Suprapubic skin (tissue), 3 donors: Measurements from ENCODE around the gene RSPO4.

Experiments used
- EP300 ChIP-seq: sonication (generic); formaldehyde crosslinking; IDR thresholded peaks from one replicate; pipeline ENCODE4 v1.6.1; 2017; ENCODE audit warnings: antibody characterized with exemption
- POLR2A ChIP-seq, 2 donors: fragments of 450-650 bp; IDR thresholded peaks; one replicate each; pipeline ENCODE4 v1.6.1; 2017; ENCODE audit warnings: antibody characterized with exemption in 2 of 2, mild to moderate bottlenecking in 2 of 2, moderate library complexity in 2 of 2
- TF ChIP-seq, protein P1 (sequence below), 2 donors: fragments of 200-600 bp in 1 of 2; fragments of 450-650 bp in 1 of 2; sonication (generic) in 1 of 2; IDR thresholded peaks; one replicate each; pipeline ENCODE4 v1.5.1; 2016 to 2019; ENCODE audit warnings: antibody characterized with exemption in 2 of 2, mild to moderate bottlenecking in 1 of 2, moderate library complexity in 1 of 2

DNA sequence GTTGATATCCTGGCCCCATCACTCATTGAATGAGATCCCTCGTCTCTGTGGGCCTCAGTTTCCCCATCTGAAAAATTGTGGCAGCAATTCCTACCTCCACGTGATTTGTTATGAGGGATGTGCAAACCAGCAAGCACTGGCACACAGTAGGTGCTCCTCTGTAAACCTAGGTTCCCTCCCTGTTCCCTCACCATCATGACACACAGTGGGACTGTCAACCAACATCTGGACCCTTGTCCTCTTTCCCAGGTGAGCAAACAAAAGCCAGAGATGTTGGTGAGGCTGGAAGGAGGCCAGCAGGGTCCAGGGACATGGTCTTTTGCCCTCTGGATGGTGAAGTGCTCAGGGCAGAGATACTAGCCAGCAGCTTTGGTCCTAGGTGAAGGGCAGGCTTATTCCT, 26.1 kb downstream of the RSPO4 start:
- TF ChIP-seq, protein P1, sequence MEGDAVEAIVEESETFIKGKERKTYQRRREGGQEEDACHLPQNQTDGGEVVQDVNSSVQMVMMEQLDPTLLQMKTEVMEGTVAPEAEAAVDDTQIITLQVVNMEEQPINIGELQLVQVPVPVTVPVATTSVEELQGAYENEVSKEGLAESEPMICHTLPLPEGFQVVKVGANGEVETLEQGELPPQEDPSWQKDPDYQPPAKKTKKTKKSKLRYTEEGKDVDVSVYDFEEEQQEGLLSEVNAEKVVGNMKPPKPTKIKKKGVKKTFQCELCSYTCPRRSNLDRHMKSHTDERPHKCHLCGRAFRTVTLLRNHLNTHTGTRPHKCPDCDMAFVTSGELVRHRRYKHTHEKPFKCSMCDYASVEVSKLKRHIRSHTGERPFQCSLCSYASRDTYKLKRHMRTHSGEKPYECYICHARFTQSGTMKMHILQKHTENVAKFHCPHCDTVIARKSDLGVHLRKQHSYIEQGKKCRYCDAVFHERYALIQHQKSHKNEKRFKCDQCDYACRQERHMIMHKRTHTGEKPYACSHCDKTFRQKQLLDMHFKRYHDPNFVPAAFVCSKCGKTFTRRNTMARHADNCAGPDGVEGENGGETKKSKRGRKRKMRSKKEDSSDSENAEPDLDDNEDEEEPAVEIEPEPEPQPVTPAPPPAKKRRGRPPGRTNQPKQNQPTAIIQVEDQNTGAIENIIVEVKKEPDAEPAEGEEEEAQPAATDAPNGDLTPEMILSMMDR (IDR thresholded peaks at IDR 0.05), result no peak
- TF ChIP-seq POLR2A (IDR thresholded peaks at IDR 0.05) (no peak), EP300 (no peak)
